ENCODE data around the gene OBP2B.

- TF ChIP-seq CTCF (IDR thresholded peaks at IDR 0.05; ENCODE audit: poor library complexity, severe bottlenecking) (no peak), REST (IDR thresholded peaks at IDR 0.05; ENCODE audit: borderline replicate concordance) (no peak), EZH2 (IDR thresholded peaks at IDR 0.05; ENCODE audit: borderline replicate concordance, insufficient read depth, low read length, poor library complexity, severe bottlenecking) (no peak), RAD21 (conservative IDR thresholded peaks at IDR 0.05) (no peak), POLR2AphosphoS5 (IDR thresholded peaks at IDR 0.05) (no peak), EP300 (conservative IDR thresholded peaks at IDR 0.05; ENCODE audit: poor library complexity, severe bottlenecking) (no peak)
Observed at GRCh38 chr9:133186736-133187135, 22.3 kb downstream of the OBP2B start.

All from neural cell (in vitro differentiated cells).